NK-92 treated with Interleukin-12 subunit alpha and Interleukin-12 subunit beta, amount 100 ng/mL, for 24 hours (cell line): ENCODE results near the gene QSOX2.
"Not testable (repeated sequence)": the region's sequence is repeated elsewhere in the genome, so short reads cannot be mapped to it uniquely, and the experiment has no call there.

Source experiments
- DNase-seq: peaks from one replicate; lab custom pipeline; 2025; lab: John Stamatoyannopoulos, UW

Gene QSOX2

GRCh38 chr9:136236471-136237410 lies 8.9 kb downstream of the QSOX2 start:
- not testable (repeated sequence) for DNase-seq

GRCh38 chr9:136235709-136236455 lies 9.7 kb downstream of the QSOX2 start:
- no peak for DNase-seq

- DNase-seq, result no peak
Measured at GRCh38 chr9:136235171-136235570, 10.4 kb downstream of the QSOX2 start.

GRCh38 chr9:136234597-136234996 lies 11.0 kb downstream of the QSOX2 start:
- DNase-seq, result no peak

- no peak for DNase-seq
Measured at GRCh38 chr9:136233868-136234267, 11.7 kb downstream of the QSOX2 start.

- DNase-seq, result no peak
Measured at GRCh38 chr9:136233411-136233810, 12.2 kb downstream of the QSOX2 start.

- DNase-seq, result no peak
Measured at GRCh38 chr9:136232969-136233368, 12.6 kb downstream of the QSOX2 start.

- no peak for DNase-seq
Measured at GRCh38 chr9:136231478-136232297, 13.9 kb downstream of the QSOX2 start.

- no peak for DNase-seq
Measured at GRCh38 chr9:136230773-136231172, 14.8 kb downstream of the QSOX2 start.

GRCh38 chr9:136230365-136230764 lies 15.2 kb downstream of the QSOX2 start:
- no peak for DNase-seq

- no peak for DNase-seq
Measured at GRCh38 chr9:136229096-136230065, 16.2 kb downstream of the QSOX2 start.

- DNase-seq, result no peak
Measured at GRCh38 chr9:136228107-136228875, 17.3 kb downstream of the QSOX2 start.

GRCh38 chr9:136226680-136227407 lies 18.8 kb downstream of the QSOX2 start:
- DNase-seq, result no peak

- peak; percentile 26 for DNase-seq
Measured at GRCh38 chr9:136225748-136226679, 19.6 kb downstream of the QSOX2 start.

GRCh38 chr9:136225366-136225747 lies 20.3 kb downstream of the QSOX2 start:
- no peak for DNase-seq

GRCh38 chr9:136223871-136224640 lies 21.6 kb downstream of the QSOX2 start:
- no peak for DNase-seq

- no peak for DNase-seq
Measured at GRCh38 chr9:136222906-136223285, 22.7 kb downstream of the QSOX2 start.
